ENCODE data around the gene PRM3. TPM values are rescaled to one million over a fixed set of nuclear protein-coding genes. Genes with fewer than 3 reads are reported as not detected.

PRM3 gene
- total RNA-seq, 8 experiments from 2014 or later = 1.9 TPM; not detected in 7

GRCh38 chr16:11225677-11226549 is 47.5 kb downstream of the PRM3 start:
- WGBS, 10 experiments = 60 to 100% (median 90%) methylated on average over 2 to 6 of the region's 18 CpGs; no CpG with 5 or more reads in 3 of the 10 experiments
- in situ Hi-C loops (cut with MboI; ENCODE audit: low pct_unique_long_range_greater_than_20kb in 2 of 9, low sequenced_read_pairs in 9 of 9, unreplicated experiment in 9 of 9) = no loop called here
- H3K27ac ChIP-seq = no peak overlapping the region
- H3K4me1 ChIP-seq (replicated peaks in 1 of 2) = no peaks in the 10 kb centered on the region
- no peak overlapping the region for H3K4me3 ChIP-seq
- no peak for ATAC-seq (replicated peaks in 6 of 8)

GRCh38 chr16:11224894-11225676 is 48.3 kb downstream of the PRM3 start:
- ATAC-seq (replicated peaks in 6 of 8) = no peak
- in situ Hi-C loops (cut with MboI; ENCODE audit: low pct_unique_long_range_greater_than_20kb in 2 of 9, low sequenced_read_pairs in 9 of 9, unreplicated experiment in 9 of 9) = no loop called here

GRCh38 chr16:11224096-11224893 is 49.1 kb downstream of the PRM3 start:
- WGBS, 10 experiments = 27 to 97% (median 70%) methylated on average over 1 to 8 of the region's 24 CpGs; no CpG with 5 or more reads in 2 of the 10 experiments
- in situ Hi-C loops (cut with MboI; ENCODE audit: low pct_unique_long_range_greater_than_20kb in 2 of 9, low sequenced_read_pairs in 9 of 9, unreplicated experiment in 9 of 9) = no loop called here
- Histone ChIP-seq H3K4me3 (no peak overlapping the region), H3K4me1 (replicated peaks in 1 of 2) (no peaks in the 10 kb centered on the region), H3K27ac (no peak overlapping the region)
- ATAC-seq (replicated peaks in 6 of 8) = peak in 5 of 8 experiments; percentile 53 to 99 (median 93)

More at GRCh38 chr16:11224894-11225676, 48.3 kb downstream of the PRM3 start:
- H3K4me3 ChIP-seq = no peak overlapping the region
- H3K27ac ChIP-seq = no peak overlapping the region
- WGBS, 10 experiments = 13 to 94% (median 85%) methylated on average over 2 to 9 of the region's 21 CpGs; no CpG with 5 or more reads in 4 of the 10 experiments
- no peaks in the 10 kb centered on the region for H3K4me1 ChIP-seq (replicated peaks in 1 of 2)

Other genes starting within 250 kb of the PRM3 start
- 10 to 100 TPM in 2 of 8 experiments, 1 to 10 TPM in 5, under 1 TPM in 1; 0.92 to 42.1 (median 3.5) TPM for gene SOCS1, start 17.4 kb downstream of the PRM3 start, total RNA-seq
- gene TNP2, start 4.3 kb downstream of the PRM3 start, total RNA-seq = under 1 TPM in 6 of 8 experiments, not detected in 2; 0.17 to 0.66 (median 0.55) TPM
- under 1 TPM in 1 of 8 experiments, not detected in 7; 0.47 TPM for gene PRM2, start 2.9 kb upstream of the PRM3 start, total RNA-seq
- not detected for gene PRM1, start 7.7 kb upstream of the PRM3 start, total RNA-seq
- 10 to 100 TPM in 3 of 8 experiments, 1 to 10 TPM in 5; 1.6 to 22.7 (median 5.2) TPM for gene RMI2, start 71.8 kb upstream of the PRM3 start, total RNA-seq